Epidermal melanocyte (primary cell): Measurements from ENCODE around the gene PAK4.
A peak's percentile ranks its signal among the peaks of the same experiment; 100 is the strongest.
"Not testable (repeated sequence)": the region's sequence is repeated elsewhere in the genome, so short reads cannot be mapped to it uniquely, and the experiment has no call there.

Experiments
- DNase-seq: peaks from one replicate; pipeline ENCODE4 v3.0.0; 2011; ENCODE audit warnings: low spot score; ENCODE audit not compliant: insufficient read length

Gene PAK4

GRCh38 chr19:39100500-39101166, 25.0 kb upstream of the PAK4 start:
- DNase-seq: no peak

DNA sequence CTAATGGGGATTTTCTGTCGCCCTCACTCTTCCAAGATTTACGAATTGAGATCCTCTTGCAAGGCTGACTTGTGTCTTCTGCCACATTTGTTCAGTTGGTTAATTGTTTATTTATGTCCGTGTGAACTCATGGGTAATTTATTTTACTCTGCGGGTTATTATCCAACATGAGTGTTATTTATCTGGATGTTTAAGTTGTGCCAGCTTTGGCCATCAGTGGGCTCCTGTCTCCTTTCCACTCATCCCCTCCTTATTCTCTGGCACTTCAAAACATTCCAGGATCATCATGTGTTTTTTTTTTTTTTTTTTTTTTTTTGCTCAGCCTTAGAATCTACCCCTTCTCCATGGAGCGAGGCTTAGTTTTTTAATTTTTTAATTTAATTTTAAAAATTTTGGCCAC, 22.4 kb upstream of the PAK4 start:
- no peak for DNase-seq

DNA sequence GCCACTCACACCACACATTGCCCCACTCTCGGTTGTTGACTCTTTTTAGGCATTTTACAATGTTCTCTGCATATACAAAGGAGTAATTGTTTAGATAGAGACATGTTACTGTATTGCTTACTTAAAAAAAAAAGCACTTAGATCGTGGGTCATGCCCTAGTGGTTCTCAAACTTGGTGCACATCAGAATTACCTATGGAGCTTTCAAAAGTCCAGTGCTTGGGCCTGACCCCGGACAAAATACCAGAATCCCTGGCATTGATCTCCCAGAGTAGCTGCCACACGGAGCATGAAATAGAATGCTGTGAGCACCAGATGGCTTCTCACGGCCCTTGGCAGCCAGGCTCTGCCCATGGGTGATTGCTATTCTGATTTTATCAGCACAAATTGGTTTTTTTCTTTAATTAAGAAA, 21.4 kb upstream of the PAK4 start:
- DNase-seq: peak; percentile 72

- no peak for DNase-seq
Observed at GRCh38 chr19:39106194-39106593, 19.4 kb upstream of the PAK4 start.

DNA sequence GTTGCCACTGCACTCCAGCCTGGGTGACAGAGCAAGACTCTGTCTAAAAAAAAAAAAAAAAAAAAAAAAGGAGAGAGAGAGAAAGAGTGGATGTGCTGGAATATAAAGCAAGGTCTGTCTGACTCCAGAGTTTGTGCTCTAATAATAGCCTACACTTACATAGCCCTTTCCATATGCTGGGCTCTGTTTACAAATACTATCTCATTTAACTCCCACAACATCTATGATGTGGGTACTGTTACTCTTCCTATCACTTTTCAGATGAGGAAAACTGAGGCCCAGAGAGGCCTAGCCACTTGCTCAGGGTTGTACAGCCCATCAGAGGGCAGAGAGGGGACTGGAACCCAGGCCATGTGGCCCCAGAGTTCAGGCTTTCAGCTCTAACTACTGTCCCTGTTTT, 15.9 kb upstream of the PAK4 start:
- no peak for DNase-seq

GRCh38 chr19:39110263-39110967, 15.2 kb upstream of the PAK4 start:
- DNase-seq: peak; percentile 59

DNA sequence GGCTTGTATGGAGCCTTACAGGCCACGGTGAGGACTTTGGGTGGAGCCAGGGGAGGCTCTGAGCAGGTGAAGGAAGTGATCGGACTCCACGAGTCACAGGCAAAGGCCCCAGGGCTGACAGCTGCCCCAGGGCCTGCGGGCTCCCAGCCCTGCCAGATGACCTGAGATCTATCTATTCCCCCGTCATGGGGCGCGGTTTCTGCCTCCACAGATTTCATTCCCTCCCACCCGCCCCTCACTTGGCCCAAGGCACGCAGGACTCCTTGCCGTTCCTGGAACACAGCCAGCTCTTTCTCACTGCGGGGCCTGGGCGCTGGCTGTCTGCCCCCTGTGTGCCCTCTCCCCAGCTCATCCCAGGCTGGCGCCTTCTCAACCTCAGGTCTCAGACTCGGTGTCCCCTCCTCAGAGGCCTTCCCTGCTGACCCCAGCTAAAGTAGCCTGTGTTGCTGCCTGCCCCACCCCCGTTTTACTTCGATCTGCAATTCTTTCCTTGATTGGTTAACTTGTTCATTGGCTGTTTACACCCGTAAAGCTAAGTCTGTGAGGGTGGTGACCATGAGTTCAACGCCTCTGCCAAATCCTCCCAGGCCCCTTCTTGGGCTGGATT, 13.9 kb upstream of the PAK4 start:
- DNase-seq: peak; percentile 13

GRCh38 chr19:39112338-39112890, 13.2 kb upstream of the PAK4 start:
- DNase-seq: peak; percentile 7

DNA sequence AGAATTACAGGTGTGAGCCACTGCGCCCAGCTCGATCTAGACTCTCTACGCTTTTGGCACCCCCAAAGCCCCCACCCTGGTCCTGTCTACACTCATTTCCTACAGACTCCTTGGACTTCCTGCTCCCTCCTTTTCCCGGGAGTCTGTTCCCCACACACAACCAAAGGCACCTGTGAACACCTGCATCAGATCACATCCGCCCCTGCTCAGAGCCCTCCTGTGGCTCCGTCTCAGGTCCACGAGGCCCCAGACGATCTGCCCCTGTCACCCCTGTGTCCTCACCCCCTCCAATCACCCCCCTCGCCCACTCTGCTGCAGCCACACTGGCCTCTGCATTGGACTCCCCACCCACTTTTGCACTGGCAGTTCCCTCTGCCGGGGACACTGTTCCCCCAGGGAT, 12.4 kb upstream of the PAK4 start:
- no peak for DNase-seq

GRCh38 chr19:39115105-39115847, 10.3 kb upstream of the PAK4 start:
- DNase-seq: no peak

DNA sequence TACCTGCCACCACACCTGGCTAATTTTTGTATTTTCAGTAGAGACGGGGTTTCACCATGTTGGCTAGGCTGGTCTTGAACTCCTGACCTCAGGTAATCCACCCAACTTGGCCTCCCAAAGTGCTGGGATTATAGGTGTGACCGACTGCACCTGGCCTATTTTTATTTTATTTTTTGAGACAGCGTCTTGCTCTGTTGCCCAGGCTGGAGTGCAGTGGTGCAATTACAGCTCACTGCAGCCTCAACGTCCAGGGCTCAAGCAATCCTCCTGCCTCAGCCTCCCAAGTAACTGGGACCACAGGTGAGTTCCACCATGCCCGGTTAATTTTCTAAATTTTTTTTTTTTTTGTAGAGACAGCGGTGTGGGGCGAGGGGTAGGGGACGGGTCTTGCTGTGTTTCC, 8.6 kb upstream of the PAK4 start:
- not testable (repeated sequence) for DNase-seq

DNA sequence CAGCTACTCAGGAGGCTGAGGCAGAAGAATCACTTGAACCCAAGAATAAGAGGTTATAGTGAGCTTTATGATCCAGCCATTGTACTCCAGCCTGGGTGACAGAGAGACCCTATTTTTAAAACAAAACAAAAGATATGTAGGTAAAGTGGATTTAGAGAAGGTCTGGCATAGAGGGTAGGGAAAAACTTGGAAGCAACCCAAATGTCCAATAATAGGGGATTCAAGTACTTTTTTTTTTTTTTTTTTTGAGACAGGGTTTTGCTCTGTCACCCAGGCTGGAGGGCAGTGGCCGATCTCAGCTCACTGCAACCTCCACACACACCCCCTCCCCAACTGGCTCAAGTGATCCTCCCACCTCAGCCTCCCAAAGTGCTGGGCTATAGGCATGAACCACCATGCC, 5.8 kb upstream of the PAK4 start:
- DNase-seq: no peak

- DNase-seq: no peak
Observed at GRCh38 chr19:39122934-39123731, 2.5 kb upstream of the PAK4 start.

DNA sequence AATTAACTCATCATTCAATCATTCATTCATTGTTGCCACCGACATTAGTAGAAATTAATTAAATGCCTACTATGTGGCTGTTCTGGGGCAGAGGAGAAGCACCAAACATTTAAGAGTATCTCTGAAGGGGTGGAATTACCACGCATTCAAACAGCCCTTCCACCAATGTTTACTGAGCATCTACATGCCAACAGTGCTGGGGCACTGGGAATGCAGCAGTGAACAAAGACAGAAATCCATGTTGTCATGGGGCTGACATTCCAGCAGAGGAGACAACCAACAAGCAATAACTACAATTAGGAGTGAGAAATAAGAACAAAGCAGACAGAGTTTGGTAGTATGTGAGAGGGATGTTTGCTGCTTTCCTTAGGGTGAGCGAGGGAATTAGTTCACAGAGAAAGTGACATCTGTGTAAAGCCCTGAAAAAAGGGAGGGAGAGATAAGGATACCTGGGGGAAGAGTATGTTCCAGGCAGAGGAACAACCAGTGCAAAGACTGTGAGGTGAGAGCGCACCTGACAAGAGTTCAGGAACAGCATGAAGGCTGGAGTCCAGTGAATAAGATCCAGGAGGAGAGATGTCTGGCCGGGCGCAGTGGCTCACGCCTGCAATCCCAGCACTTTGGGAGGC, 1.3 kb upstream of the PAK4 start:
- DNase-seq: no peak

GRCh38 chr19:39125199-39125553, 410 bp upstream of the PAK4 start:
- no peak for DNase-seq

GRCh38 chr19:39126312-39127187, 964 bp downstream of the PAK4 start:
- peak; percentile 51 for DNase-seq

- DNase-seq: no peak
Observed at GRCh38 chr19:39127812-39128515, 2.4 kb downstream of the PAK4 start.

GRCh38 chr19:39128516-39129079, 3.0 kb downstream of the PAK4 start:
- no peak for DNase-seq

- no peak for DNase-seq
Observed at GRCh38 chr19:39129116-39129515, 3.5 kb downstream of the PAK4 start.
